Endothelial cell of umbilical vein (primary cell): ENCODE measurements around the gene NAA16. TPM values are rescaled to one million over a fixed set of nuclear protein-coding genes. Genes with fewer than 3 reads are reported as not detected.

Experiments
- BruUV-seq: library from RNA; stranded (reverse); fragments of 400-500 nt; replicated peaks from 2 replicates; lab custom pipeline; 2021; lab: Mats Ljungman, UMichigan
- CTCF ChIA-PET: fragments of 300-600, 350-600 bp; sonication (Branson Sonifier 250); formaldehyde crosslinking; loops from one replicate; lab custom pipeline; 2021; ENCODE audit warnings: antibody characterized with exemption, inconsistent platforms; lab: Charles Lee
- POLR2A ChIA-PET: fragments of 300-600, 350-600 bp; sonication (Branson Sonifier 250); formaldehyde crosslinking; loops from one replicate; lab custom pipeline; 2021; ENCODE audit warnings: antibody characterized with exemption, inconsistent platforms; lab: Charles Lee
- DNase-seq: peaks from one replicate; pipeline ENCODE4 v3.0.0-alpha.2; 2011; ENCODE audit warnings: low read depth, low spot score
- FAIRE-seq: peaks from 2 replicates; lab custom pipeline; 2011; peaks lifted over from hg19 to GRCh38; lab: Jason Lieb, UNC
- H2AFZ ChIP-seq: 2 replicates; pipeline ENCODE4 v1.6.0; 2012; ENCODE audit warnings: low read depth, low read length, control low read depth, inconsistent platforms
- H3K27ac ChIP-seq: 2 replicates; pipeline ENCODE4 v1.5.1; 2011; ENCODE audit warnings: low read depth, mild to moderate bottlenecking, control low read depth, low read length, moderate library complexity; ENCODE audit not compliant: insufficient read depth
- H3K27me3 ChIP-seq, 2 experiments: 2 replicates each; pipeline versions ENCODE4 v1.6.0 to v1.6.1; 2011; ENCODE audit warnings: low read length in 2 of 2, mixed read lengths in 1 of 2; ENCODE audit not compliant: control insufficient read depth in 2 of 2, insufficient read depth in 2 of 2
- H3K36me3 ChIP-seq, 2 experiments: 2 replicates in 1 of 2; 3 replicates in 1 of 2; pipeline ENCODE4 v1.5.1; 2011; ENCODE audit warnings: low read length in 2 of 2, mild to moderate bottlenecking in 1 of 2, moderate library complexity in 1 of 2; ENCODE audit not compliant: control insufficient read depth in 2 of 2, insufficient read depth in 2 of 2; ENCODE audit errors: extremely low read depth in 1 of 2
- H3K4me1 ChIP-seq: 3 replicates; pipeline ENCODE4 v1.5.1; 2011; ENCODE audit warnings: mild to moderate bottlenecking, low read length; ENCODE audit not compliant: control insufficient read depth, insufficient read depth; ENCODE audit errors: extremely low read depth
- H3K4me2 ChIP-seq: 2 replicates; pipeline ENCODE4 v1.6.1; 2011; ENCODE audit warnings: low read length, control low read depth, mixed read lengths; ENCODE audit not compliant: insufficient read depth
- H3K4me3 ChIP-seq, 3 experiments: fragments of 200-600 bp in 1 of 3; sonication (generic), shearing (Covaris generic) in 1 of 3; replicated peaks in 1 of 3; 2 replicates each; pipeline ENCODE4 v1.5.1; 2011 to 2016; ENCODE audit warnings: control low read depth in 3 of 3, low read length in 3 of 3, mild to moderate bottlenecking in 2 of 3, inconsistent platforms in 1 of 3, low read depth in 1 of 3, moderate library complexity in 1 of 3; ENCODE audit not compliant: insufficient read depth in 1 of 3
- H3K79me2 ChIP-seq: 2 replicates; pipeline ENCODE4 v1.6.0; 2012; ENCODE audit warnings: low read length, inconsistent platforms; ENCODE audit not compliant: control insufficient read depth, insufficient read depth
- H3K9ac ChIP-seq: replicated peaks from 2 replicates; pipeline ENCODE3; 2011; ENCODE audit warnings: low read length, control low read depth; ENCODE audit not compliant: insufficient read depth; ENCODE audit errors: extremely low read depth
- H3K9me1 ChIP-seq: replicated peaks from 3 replicates; pipeline ENCODE4 v1.6.0; 2011; ENCODE audit warnings: mild to moderate bottlenecking, low read length; ENCODE audit not compliant: control insufficient read depth, insufficient read depth; ENCODE audit errors: extremely low read depth
- H3K9me3 ChIP-seq: replicated peaks from 2 replicates; pipeline ENCODE4 v1.5.1; 2012; ENCODE audit warnings: low read length, inconsistent platforms; ENCODE audit not compliant: control insufficient read depth, insufficient read depth
- H4K20me1 ChIP-seq: replicated peaks from 2 replicates; pipeline ENCODE3; 2011; ENCODE audit warnings: mild to moderate bottlenecking, low read length; ENCODE audit not compliant: control insufficient read depth, insufficient read depth; ENCODE audit errors: extremely low read depth
- CTCF ChIP-seq, 2 donors: IDR thresholded peaks; 1 replicate in 1 of 2; 2 replicates in 1 of 2; pipeline ENCODE4 v1.5.1; 2011; ENCODE audit warnings: low read length in 2 of 2, mild to moderate bottlenecking in 2 of 2, moderate library complexity in 2 of 2, control low read depth in 1 of 2, inconsistent platforms in 1 of 2, low read depth in 1 of 2; ENCODE audit not compliant: insufficient read depth in 1 of 2; ENCODE audit errors: extremely low read depth in 1 of 2
- EZH2 ChIP-seq: IDR thresholded peaks from 2 replicates; pipeline ENCODE4 v1.6.1; 2012; ENCODE audit warnings: borderline replicate concordance, low read depth, mild to moderate bottlenecking, moderate library complexity, low read length, inconsistent platforms; ENCODE audit not compliant: severe bottlenecking
- FOS ChIP-seq: IDR thresholded peaks from 2 replicates; pipeline ENCODE4 v1.6.1; 2011; ENCODE audit warnings: mild to moderate bottlenecking, low read length, moderate library complexity, borderline replicate concordance; ENCODE audit not compliant: insufficient read depth
- GATA2 ChIP-seq: IDR thresholded peaks from 2 replicates; pipeline ENCODE4 v1.7.0; 2011; ENCODE audit warnings: low read depth, mild to moderate bottlenecking, moderate library complexity, mixed read lengths, low read length; ENCODE audit not compliant: insufficient read length, insufficient read depth
- JUN ChIP-seq: IDR thresholded peaks from 2 replicates; pipeline ENCODE4 v1.6.1; 2011; ENCODE audit warnings: borderline replicate concordance, low read depth; ENCODE audit not compliant: insufficient read length, insufficient read depth
- MAX ChIP-seq: IDR thresholded peaks from 2 replicates; pipeline ENCODE4 v1.6.1; 2011; ENCODE audit not compliant: insufficient read depth, insufficient read length
- MYC ChIP-seq: IDR thresholded peaks from one replicate; pipeline ENCODE4 v1.6.1; 2011; ENCODE audit warnings: mild to moderate bottlenecking, low read depth, low read length
- POLR2A ChIP-seq: IDR thresholded peaks from 2 replicates; pipeline ENCODE4 v1.6.1; 2012; ENCODE audit warnings: low read depth, mild to moderate bottlenecking, control low read depth, low read length
- POLR2AphosphoS5 ChIP-seq: IDR thresholded peaks from 2 replicates; pipeline ENCODE4 v1.6.1; 2012; ENCODE audit warnings: low read depth, mild to moderate bottlenecking, control low read depth, low read length, moderate library complexity; ENCODE audit not compliant: insufficient read depth
- dilution Hi-C: fragments of 300-500 bp; cut with MboI; formaldehyde crosslinking; loops from one replicate; pipeline ENCODE4 v1.15.0; 2019; ENCODE audit warnings: low sequenced_read_pairs; ENCODE audit not compliant: extremely low pct_ligation_motif_present
- intact Hi-C: fragments of 100-400 bp; cut with micrococcal nuclease; formaldehyde crosslinking; loops from one replicate; pipeline ENCODE4 v1.10.0; 2022
- polyA plus RNA-seq, 4 experiments: library from polyadenylated mRNA; depleted of rRNA in 3 of 4; stranded (reverse) in 3 of 4; unstranded in 1 of 4; fragments of >200 nt; gene quantifications; 2 replicates each; pipeline versions ENCODE4 v1.2.1 to v1.2.3, GENCODE V29; 2011 to 2012; ENCODE audit warnings: missing spikeins in 1 of 4
- total RNA-seq: library from RNA; stranded (reverse); gene quantifications from 2 replicates; pipeline ENCODE4 v1.2.3, GENCODE V29; 2021

Gene NAA16
- total and polyA plus RNA-seq, 2 donors (not counting 3 experiments of a cell fraction or from before 2014, with no cell fraction given) = 8.6 to 26.1 TPM

- Histone ChIP-seq H2AFZ (no peak overlapping the region), H3K79me2 (no peaks in the 10 kb centered on the region), H3K27me3 (no peaks in the 10 kb centered on the region), H3K4me1 (no peaks in the 10 kb centered on the region), H3K27ac (no peak overlapping the region), H3K36me3 (no peaks in the 10 kb centered on the region), H3K4me2 (no peak overlapping the region), H4K20me1 (no peaks in the 10 kb centered on the region), H3K9me1 (no peaks in the 10 kb centered on the region), H3K4me3 (no peak overlapping the region), H3K9ac (no peak overlapping the region), H3K9me3 (no peaks in the 10 kb centered on the region)
- intact Hi-C loops (no loop called here), dilution Hi-C loops (no loop called here)
- TF ChIP-seq JUN = no peak
- no peak for TF ChIP-seq MAX
- TF ChIP-seq EZH2 = no peak
- no peak for TF ChIP-seq POLR2A
- no peak for TF ChIP-seq CTCF (IDR thresholded peaks at IDR 0.05; ENCODE audit: extremely low read depth in 1 of 2, insufficient read depth in 1 of 2, low read depth in 1 of 2, low read length in 2 of 2)
- TF ChIP-seq GATA2 = no peak
- no peak for TF ChIP-seq POLR2AphosphoS5
- TF ChIP-seq MYC = no peak
- TF ChIP-seq FOS = no peak
- CTCF ChIA-PET = no interaction called here
- FAIRE-seq = no peak
- POLR2A ChIA-PET = no interaction called here
- no peak for DNase-seq
- BruUV-seq = no TSS peak
Measured at GRCh38 chr13:41273831-41274441, 37.1 kb upstream of the NAA16 start.
